ENCODE data around the gene MN1. TPM values are rescaled to one million over a fixed set of nuclear protein-coding genes. Genes with fewer than 3 reads are reported as not detected.

The MN1 gene
- total RNA-seq, 1 donor from 2014 or later = 5.9 TPM

- no peak overlapping the region for H3K4me3 Mint-ChIP-seq (ENCODE audit: low read depth)
- no peak overlapping the region for H3K27ac Mint-ChIP-seq
- no peak for DNase-seq (ENCODE audit: low spot score, unreplicated experiment)
- peaks cover 3% of the 10 kb centered on the region for H3K36me3 Mint-ChIP-seq (ENCODE audit: insufficient read depth)
- H3K27me3 Mint-ChIP-seq = peaks cover 19% of the 10 kb centered on the region
- no peaks in the 10 kb centered on the region for H3K9me3 Mint-ChIP-seq (ENCODE audit: low read depth)
- no peak for TF ChIP-seq CTCF (IDR thresholded peaks at IDR 0.05; ENCODE audit: unreplicated experiment)
- H3K4me1 Mint-ChIP-seq (ENCODE audit: low read depth) = peaks cover 6% of the 10 kb centered on the region
These were observed 35.8 kb downstream of the MN1 start for GRCh38 chr22:27765706-27766291.

- H3K9me3 Mint-ChIP-seq (ENCODE audit: low read depth) = no peaks in the 10 kb centered on the region
- no peak overlapping the region for H3K4me3 Mint-ChIP-seq (ENCODE audit: low read depth)
These were observed 36.8 kb downstream of the MN1 start for GRCh38 chr22:27764722-27765236.

GRCh38 chr22:27761665-27762064 is 39.9 kb downstream of the MN1 start:
- no peak for TF ChIP-seq CTCF (IDR thresholded peaks at IDR 0.05; ENCODE audit: unreplicated experiment)
- Mint-ChIP-seq H3K27me3 (peaks cover 9% of the 10 kb centered on the region), H3K4me1 (ENCODE audit: low read depth) (peaks cover 6% of the 10 kb centered on the region), H3K9me3 (ENCODE audit: low read depth) (no peaks in the 10 kb centered on the region), H3K36me3 (ENCODE audit: insufficient read depth) (peaks cover 3% of the 10 kb centered on the region), H3K27ac (no peak overlapping the region), H3K4me3 (ENCODE audit: low read depth) (no peak overlapping the region)
- no peak for DNase-seq (ENCODE audit: low spot score, unreplicated experiment)

More at GRCh38 chr22:27764722-27765236, 36.8 kb downstream of the MN1 start:
- Mint-ChIP-seq H3K27ac (no peak overlapping the region), H3K4me1 (ENCODE audit: low read depth) (peaks cover 6% of the 10 kb centered on the region), H3K27me3 (peaks cover 19% of the 10 kb centered on the region), H3K36me3 (ENCODE audit: insufficient read depth) (peaks cover 3% of the 10 kb centered on the region)
- no peak for TF ChIP-seq CTCF (IDR thresholded peaks at IDR 0.05; ENCODE audit: unreplicated experiment)
- DNase-seq (ENCODE audit: low spot score, unreplicated experiment) = no peak

GRCh38 chr22:27761000-27761399 is 40.6 kb downstream of the MN1 start:
- no peak for TF ChIP-seq CTCF (IDR thresholded peaks at IDR 0.05; ENCODE audit: unreplicated experiment)
- Mint-ChIP-seq H3K27ac (no peak overlapping the region), H3K4me1 (ENCODE audit: low read depth) (peaks cover 6% of the 10 kb centered on the region), H3K27me3 (peaks cover 5% of the 10 kb centered on the region), H3K4me3 (ENCODE audit: low read depth) (no peak overlapping the region), H3K36me3 (ENCODE audit: insufficient read depth) (peaks cover 3% of the 10 kb centered on the region), H3K9me3 (ENCODE audit: low read depth) (no peaks in the 10 kb centered on the region)
- DNase-seq (ENCODE audit: low spot score, unreplicated experiment) = no peak

- DNase-seq (ENCODE audit: low spot score, unreplicated experiment) = no peak
- peaks cover 3% of the 10 kb centered on the region for H3K36me3 Mint-ChIP-seq (ENCODE audit: insufficient read depth)
- H3K4me1 Mint-ChIP-seq (ENCODE audit: low read depth) = peaks cover 5% of the 10 kb centered on the region
- H3K27ac Mint-ChIP-seq = no peak overlapping the region
- H3K27me3 Mint-ChIP-seq = peaks cover 6% of the 10 kb centered on the region
- no peaks in the 10 kb centered on the region for H3K9me3 Mint-ChIP-seq (ENCODE audit: low read depth)
- no peak for TF ChIP-seq CTCF (IDR thresholded peaks at IDR 0.05; ENCODE audit: unreplicated experiment)
- no peak overlapping the region for H3K4me3 Mint-ChIP-seq (ENCODE audit: low read depth)
These were observed 41.1 kb downstream of the MN1 start for GRCh38 chr22:27760474-27760873.
